HG02884 (cell line): ENCODE measurements around the gene VAV1.

ENCODE experiments used
- ATAC-seq: cut with Tn5 transposase; IDR thresholded peaks from one replicate; pipeline ENCODE4 v1.9.1; 2021; ENCODE audit warnings: mild to moderate bottlenecking, moderate library complexity; ENCODE audit not compliant: unreplicated experiment

VAV1 gene, protein sequence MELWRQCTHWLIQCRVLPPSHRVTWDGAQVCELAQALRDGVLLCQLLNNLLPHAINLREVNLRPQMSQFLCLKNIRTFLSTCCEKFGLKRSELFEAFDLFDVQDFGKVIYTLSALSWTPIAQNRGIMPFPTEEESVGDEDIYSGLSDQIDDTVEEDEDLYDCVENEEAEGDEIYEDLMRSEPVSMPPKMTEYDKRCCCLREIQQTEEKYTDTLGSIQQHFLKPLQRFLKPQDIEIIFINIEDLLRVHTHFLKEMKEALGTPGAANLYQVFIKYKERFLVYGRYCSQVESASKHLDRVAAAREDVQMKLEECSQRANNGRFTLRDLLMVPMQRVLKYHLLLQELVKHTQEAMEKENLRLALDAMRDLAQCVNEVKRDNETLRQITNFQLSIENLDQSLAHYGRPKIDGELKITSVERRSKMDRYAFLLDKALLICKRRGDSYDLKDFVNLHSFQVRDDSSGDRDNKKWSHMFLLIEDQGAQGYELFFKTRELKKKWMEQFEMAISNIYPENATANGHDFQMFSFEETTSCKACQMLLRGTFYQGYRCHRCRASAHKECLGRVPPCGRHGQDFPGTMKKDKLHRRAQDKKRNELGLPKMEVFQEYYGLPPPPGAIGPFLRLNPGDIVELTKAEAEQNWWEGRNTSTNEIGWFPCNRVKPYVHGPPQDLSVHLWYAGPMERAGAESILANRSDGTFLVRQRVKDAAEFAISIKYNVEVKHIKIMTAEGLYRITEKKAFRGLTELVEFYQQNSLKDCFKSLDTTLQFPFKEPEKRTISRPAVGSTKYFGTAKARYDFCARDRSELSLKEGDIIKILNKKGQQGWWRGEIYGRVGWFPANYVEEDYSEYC

DNA sequence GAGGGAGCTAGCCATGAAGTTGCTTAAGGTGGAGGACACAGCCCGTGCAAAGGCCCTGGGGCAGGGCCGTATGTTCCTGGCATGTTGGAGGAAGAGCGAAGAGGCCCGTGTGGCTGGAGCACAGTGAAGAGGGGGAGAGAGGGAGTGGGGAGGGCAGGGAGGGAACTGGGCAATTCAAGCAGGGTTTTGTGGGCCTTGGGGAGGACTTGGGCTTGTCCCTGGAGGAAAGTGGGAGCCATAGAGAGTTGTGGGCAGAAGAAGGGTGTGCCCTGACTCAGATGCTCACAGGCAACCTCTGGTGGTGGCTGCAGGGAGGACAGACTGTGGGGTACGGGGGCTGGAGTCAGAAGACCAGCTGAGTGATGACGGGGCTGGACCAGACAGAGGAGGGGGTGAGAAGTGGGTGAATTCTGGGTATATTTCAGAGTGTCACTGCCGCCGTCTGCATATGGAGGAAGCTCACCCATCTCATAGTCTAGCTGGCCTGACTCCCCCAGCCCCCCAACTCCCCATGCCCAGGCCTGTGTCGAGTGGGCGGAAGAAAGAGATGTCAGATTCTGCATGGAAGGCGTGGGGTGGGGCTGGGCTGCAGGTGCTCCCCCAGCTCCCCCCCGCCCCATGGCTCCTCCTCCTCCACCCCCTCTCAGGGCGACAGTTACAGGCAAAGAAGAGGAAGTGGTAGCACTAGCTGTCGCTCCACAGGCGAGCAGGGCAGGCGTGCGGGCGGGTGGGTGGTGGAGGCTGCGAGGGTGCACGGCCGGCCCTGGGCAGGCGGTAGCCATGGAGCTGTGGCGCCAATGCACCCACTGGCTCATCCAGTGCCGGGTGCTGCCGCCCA lies at the start of gene VAV1:
TSS of gene VAV1 (plus strand) at position 681 of the 838 bp plus-strand sequence. CDS start at position 781, 100 bp downstream.
- no peak for ATAC-seq

DNA sequence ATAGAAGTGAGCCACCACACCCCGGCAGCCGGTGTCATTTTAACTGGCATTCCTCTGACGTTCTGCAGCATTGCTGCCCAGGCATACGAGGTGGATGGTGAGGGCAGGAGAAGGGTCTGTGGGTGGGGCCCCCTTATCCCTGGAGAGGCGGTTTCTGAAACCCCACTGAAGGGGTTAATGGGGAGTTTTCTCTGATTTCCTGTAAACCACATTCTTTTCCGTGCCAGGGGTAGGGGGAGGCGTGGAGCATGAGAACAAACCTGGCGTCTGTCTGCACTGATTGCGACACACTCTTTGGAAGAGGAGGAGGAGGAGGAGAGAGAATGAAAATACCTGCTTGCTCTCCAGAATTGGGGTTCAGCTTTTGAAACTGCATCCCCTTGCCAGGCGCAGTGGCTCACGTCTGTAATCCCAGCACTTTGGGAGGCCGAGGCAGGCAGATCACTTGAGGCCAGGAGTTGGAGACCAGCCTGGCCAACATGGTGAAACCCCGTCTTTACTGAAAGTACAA lies 49.3 kb upstream of the VAV1 start:
- ATAC-seq = no peak

DNA sequence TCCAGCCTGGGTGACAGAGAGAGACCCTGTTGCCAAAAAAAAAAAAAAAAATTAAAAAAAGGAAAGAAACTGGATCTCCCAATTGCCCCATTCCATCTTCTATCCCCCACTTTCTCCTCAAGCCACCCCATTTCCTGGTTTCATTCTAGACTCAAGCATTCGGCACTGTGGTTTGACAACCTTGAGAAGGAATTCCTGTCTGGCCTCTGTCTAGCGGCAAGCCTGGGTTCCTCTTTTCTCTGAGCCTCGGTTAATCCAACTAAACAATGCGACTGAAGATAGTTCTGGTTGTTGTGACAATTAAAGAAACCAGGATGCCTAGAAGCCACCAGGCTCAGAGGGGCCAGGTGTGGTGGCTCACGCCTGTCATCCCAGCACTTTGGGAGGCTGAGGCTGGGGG lies 48.8 kb upstream of the VAV1 start:
- no peak for ATAC-seq

DNA sequence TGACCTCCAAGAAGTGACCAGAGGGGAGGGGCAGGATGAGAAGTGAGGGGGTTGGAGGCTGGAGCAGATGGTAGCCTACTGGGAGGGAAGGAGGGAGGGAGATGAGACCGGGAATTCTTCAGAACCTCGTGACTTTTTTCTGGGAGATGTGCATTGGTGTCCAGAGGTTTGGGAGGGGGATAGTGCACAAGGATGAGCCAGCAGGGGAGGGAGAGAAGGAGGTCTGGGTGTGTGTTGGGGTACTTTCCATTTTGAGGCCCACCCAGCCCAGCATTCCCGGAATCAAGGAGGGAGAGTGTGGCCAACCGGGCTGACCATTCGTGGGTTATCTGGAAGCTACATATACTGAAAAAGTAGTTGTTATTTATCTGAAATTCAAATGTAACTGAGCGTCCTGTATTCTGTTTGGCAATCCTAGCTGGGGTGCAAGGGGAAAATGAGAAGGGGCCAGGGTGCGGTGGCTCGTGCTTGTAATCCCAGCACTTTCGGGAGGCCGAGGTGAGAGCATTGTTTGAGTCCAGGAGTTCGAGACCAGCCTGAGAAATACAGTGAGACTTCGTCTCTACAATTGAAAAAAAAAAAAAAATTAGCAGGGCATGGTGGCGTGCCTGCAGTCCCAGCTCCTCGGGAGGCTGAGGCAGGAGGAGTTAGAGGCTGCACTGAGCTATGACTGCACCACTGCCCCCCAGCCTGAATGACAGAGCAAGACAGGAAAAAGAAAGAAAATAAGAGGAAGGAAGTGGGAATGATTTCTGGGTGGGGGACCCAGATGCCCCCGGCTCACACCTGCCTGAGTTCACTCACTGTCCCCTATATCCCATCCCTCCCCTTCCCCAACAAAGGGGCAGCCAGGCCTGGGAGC lies 47.6 kb upstream of the VAV1 start:
- ATAC-seq = no peak

DNA sequence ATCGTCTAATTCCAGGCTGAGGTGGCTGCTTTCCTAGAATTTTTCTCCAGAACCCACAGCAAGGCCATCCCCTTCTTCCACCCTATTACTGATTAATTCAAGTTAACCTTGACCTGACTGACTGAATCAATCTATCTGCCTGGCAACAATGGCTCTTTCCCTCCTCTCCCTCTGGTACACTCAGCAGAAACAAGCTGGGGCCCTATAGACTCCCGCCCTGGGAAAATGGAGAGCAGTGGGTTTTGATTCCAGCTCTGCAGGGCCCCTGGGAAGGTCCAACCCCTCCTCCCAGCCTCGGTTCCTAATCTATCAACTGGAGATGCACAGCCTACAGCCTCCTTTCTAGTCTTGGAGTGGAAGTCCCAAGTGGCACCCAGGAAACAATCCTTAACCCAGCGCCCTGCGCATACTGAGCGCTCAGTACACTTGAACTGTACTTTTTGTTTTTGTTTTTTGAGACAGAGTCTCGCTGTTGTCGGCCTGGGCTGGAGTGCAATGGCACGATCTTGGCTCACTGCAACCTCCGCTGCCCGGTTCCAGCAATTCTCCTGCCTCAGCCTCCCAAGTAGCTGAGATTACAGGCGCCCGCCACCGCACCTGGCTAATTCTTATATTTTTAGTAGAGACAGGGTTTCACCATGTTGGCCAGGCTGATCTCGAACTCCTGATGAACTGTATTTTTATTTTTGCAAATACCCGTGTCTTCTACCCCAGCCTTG lies 46.8 kb upstream of the VAV1 start:
- ATAC-seq = no peak

DNA sequence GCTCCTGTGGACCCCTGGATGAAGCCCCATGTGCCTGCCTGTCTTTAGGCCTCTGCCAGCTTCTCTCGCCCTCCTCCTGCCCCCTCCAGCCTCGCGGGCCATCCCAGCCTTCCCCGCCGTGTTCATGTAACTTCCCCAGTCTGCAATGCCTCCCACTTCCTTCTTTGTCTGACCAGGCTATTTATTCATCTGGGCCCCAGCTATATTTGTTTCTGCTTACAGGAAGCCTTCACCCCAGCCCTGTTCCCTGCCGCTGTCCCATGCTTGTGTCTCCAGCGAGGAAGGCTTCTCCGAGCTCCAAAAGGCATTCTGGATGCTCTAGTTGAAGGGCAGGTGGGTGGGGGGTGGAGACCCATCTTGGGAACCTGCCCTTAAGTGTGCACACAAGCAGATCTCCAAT lies 44.2 kb upstream of the VAV1 start:
- ATAC-seq = no peak

DNA sequence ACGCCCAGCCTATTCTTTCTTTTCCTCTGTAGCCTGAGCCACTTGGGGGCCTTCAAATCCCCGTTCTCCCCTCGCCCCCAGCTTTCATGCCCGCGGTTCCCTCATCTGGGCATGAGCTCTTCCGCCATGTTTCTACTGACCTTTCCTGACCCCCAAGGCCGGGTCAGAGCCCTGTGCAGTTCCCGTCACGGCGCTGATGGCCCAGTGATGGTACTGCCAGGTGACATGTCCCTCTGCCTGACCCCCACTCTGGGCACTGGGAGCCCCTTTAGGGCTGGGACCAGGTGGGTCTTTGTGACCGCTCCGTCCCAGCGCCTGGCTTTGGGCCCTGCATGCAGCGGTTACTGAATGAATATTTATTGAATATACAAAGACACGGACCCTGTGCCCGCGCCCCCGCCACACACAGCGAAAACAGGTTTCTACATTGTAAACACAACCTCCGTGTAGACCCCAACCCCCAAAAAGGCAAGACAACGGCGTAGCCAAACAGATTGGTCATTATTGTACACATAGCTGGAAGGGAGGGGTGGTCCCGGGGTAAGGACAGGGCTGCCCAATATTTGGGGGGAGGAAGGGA lies 42.8 kb upstream of the VAV1 start:
- no peak for ATAC-seq

DNA sequence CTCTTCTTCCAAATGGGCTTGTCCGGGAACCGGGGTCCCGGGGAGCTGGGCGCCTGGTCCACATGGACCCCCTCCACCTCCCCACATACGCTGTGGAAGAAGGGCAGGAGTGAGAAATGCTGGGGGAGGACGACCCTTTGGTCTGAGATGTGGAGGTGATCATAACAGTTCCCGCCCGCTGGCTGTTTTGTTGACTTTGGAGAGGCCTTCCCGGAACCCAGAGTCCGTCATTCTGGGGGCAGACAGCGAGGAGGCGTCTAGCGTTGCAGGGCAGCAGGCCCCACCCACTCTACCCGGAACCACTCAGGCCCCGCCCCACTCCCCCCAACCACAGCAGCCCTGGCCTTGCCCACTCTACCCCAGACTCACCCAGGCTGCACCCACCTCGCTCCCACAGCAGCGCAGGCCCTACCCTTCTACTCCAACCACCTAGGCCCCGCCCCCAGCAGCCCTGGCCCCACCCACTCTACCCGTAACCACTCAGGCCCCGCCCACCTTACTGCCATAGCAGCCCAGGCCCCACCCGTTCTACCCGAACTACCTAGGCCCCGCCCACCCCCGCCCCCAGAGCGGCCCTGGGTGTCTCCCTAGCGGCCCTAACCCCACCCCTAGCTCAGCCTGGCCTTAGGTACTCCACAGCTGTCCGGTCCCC lies 42.2 kb upstream of the VAV1 start:
- ATAC-seq = no peak

DNA sequence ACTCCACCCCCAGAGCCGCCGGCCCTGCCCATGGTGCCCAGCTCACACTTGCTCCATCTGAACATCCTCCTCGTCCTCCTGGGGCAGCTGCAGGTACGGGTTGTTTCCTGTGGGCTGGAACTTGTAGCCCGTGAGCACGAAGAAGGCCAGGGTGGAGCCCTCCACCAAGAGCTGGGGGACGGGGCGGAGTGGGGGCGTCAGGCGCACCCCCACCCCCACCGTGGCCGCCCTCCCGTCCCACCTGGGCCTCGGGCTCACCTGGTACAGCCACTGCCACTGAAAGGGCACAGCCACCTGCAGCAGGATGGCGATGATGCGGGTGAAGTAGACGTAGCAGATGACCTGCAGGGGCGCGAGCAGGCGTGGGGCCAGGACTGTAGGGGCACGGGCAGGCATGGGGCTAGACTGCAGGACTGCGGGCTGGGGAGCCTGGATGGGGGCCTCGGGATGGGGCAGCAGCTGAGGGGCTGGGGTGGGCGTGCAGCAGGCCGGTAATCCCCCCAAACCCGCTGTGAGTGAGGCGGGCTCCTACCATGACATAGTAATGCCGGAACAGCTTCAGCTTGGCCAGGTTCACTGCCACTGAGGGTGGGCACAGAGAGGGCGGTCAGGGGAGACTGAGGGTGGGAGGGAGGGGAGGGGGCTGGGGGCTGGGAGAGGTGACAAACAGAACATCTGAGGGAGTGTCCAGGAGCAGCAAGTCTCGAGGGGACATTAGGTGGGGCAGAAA lies 41.4 kb upstream of the VAV1 start:
- no peak for ATAC-seq

DNA sequence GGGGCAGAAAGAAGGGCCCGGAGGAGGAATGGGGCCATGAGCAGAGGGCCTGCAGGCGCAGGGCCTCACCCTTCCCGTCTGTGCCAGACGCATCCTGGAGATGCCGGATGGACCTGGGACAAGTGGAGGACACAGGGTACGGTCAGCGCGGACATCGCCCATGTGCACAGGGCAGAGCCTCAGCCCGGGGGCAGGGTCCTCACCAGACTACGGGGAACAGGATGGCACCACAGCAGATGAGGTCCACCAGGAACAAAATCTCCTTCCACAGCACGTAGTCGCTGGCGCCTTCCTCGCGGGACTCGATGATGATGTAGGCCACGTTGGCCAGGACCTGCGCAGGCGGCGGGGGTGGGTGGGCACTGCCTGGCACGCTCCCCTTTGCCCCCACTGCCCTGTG lies 40.7 kb upstream of the VAV1 start:
- no peak for ATAC-seq

DNA sequence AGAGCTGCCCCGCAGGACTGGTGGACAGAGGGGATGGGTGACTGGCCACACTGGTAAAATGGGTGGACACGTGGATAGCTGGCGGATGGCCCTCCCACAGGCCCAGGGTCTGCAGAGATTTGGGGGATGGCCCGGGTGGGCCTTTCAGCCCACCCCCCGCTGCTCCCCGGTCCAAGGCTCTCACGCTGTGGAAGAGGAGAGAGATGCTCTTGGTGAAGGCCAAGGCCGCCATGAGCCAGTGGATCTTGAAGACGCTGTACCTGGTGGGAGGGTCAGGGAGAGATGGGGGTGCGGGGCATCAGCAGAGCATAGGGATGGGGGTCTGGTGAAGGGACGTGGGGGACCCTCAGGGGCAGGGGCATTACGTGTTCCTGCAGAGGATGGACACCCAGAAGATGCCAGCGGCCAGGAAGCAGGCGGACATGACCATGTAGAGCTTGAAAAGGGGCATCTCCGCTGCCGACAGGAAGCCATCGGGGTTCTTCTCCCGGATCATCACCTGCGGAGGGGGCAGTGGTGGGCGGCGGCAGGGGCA lies 39.6 kb upstream of the VAV1 start:
- no peak for ATAC-seq

DNA sequence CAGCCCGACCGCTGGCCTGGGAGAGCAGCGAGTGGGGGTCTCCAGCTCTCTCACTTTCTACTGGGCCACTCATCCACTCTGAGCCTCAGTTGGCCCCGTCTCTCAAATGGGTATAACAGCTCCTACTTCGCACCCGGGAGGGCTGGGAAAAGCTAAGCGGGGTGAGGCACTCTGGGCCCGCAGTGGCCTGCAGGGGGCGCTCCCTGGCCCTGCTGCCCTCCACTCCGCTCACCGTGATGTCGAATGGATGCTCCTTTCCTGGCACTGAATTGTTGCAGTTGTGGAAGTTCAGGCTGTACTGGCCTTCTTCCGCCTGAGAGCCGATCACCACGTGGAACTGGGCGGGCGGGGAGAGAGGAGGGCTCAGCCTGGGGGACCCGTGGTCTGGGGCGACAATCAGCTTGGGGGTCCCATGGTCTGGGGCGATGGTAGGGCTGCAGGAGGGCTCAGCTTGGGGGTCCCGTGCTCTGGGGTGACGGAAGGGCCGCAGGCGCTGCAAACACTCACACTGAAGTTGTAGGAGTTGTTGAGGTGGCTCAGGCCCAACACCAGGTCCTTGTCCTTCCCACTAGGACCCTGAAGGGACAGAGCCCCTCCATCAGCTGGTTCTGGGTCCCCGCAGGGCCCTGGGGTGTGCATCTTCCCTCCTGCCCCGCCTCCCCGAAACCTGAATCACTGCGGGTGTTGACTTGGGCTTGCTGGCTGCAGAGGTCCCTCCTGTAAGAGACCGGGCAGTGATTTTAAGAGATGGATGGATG lies 39.0 kb upstream of the VAV1 start:
- ATAC-seq = no peak

DNA sequence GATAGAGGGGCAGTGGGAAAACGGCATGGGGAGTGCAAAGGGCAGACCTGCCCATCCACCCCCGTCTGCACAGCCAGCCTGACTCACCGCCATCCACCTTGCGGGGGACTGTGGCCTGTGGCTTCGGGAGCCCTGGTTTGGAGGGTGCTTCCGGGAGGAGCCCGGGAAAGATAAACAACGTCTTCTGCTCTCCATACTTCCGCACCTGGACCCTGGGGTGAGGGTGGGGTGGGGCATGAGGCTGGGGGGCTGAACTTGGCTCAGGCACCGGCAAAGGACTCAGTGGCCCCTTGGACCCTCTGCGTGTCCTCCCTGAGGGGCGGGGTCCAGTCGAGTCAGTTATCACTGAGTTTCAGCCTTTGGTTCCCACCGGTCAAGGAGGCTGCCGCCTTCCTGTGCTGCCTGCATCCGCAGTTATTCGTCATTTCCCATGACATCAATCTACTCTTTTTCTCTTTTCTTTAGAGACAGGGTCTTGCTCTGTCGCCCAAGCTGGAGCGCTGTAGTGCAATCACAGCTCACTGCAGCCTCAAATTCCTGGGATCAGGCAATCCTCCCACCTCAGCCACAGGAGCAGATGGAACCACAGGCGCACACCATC lies 38.3 kb upstream of the VAV1 start:
- no peak for ATAC-seq

DNA sequence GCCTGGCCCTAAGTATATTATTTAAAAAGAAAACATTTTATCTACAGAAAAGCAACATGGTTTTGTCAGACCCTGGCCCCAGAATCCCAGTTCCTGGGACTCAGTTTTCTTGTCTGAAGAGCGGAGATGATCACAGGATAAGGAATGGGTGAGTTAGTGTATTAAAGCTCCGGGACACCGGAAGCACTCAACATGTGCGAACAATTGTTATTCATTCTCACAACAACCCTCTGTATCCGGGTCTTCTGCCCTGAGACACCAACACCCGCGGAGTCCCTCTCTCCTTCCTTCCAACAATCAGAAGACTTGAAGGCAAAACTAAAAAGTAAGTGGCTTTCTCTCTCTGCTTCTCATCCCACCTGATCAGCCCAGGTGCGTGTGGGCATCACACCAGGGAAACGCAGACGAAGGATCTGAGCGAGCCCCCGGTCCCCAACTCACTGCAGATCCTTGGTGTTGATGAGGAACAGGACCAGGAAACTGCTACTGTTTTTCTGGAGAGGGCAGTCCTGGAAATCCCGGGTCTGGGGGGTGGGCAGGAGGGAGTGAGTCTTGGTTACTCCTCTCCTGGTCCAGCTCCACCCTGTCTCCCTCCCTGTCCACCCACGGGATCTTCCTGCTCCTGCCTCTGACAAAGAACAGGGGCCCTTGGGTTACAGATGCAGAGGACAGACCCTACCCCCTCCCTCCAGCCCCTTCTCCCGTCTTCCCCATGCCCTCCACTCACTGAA lies 37.2 kb upstream of the VAV1 start:
- ATAC-seq = no peak

DNA sequence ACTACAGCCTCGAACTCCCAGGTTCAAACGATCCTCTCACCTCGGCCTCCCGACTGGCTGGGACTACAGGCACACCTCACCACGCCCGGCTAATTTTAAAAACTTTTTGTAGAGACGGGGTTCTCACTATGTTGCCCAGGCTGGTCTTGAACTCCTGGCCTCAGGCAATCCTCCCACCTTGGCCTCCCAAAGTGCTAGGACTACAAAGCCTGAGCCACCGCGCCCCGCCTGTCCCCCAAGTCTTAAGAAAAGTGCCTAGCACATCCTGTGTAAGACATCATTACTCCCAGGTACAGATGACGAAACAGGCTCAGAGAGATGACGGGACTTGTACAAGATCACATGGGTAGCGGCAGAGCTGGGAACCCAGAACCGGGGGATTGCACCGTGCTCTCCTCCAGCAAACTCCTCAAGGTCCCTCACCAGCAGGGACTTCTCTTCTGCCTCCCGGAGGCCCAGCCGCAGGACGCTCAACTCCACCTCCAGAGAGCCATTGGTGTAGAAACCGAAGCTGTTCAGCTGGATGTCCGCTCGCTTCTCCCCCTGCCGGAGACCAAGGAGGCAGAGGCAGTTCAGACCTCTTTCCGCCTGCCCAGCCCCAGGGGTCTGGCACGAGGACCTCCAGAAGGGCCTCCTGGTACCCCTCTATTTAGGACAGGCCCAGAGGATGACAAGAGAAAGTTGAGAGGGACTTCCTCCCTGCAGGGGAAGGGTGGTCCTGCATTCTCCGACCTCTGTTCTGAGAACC lies 36.2 kb upstream of the VAV1 start:
- ATAC-seq = no peak
